NK-92 (cell line): ENCODE results near the gene BUB1.
"Not testable (repeated sequence)": the region's sequence is repeated elsewhere in the genome, so short reads cannot be mapped to it uniquely, and the experiment has no call there.

Experiments
- DNase-seq: peaks from one replicate; lab custom pipeline; 2025; ENCODE audit not compliant: unreplicated experiment; lab: John Stamatoyannopoulos, UW

The BUB1 gene

GRCh38 chr2:110659248-110659647 lies 18.6 kb downstream of the BUB1 start:
- no peak for DNase-seq

- DNase-seq: no peak
Observed at GRCh38 chr2:110657724-110658305, 20.0 kb downstream of the BUB1 start.

- DNase-seq: no peak
Observed at GRCh38 chr2:110655701-110656100, 22.2 kb downstream of the BUB1 start.

GRCh38 chr2:110653861-110654260 lies 24.0 kb downstream of the BUB1 start:
- DNase-seq: no peak

- no peak for DNase-seq
Observed at GRCh38 chr2:110650346-110650745, 27.5 kb downstream of the BUB1 start.

- DNase-seq: no peak
Observed at GRCh38 chr2:110647777-110648176, 30.1 kb downstream of the BUB1 start.

DNA sequence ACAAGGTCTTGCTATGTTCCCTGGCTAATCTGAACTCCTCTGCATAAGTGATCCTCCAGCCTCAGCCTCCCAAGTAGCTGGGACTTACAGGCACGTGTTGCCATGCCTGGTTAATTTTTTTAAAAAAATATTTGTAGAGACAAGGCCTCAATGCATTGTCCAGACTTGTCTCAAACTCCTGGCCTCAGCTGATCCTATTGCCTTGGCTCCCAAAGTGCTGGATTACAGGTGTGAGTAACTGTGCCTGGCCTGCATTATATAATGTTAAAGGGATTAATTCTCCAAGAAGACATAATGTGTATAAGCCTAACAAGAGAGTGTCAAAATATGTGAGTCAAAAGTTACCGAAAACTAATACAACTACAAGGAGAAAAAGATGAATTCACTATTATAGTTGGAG lies 32.2 kb downstream of the BUB1 start:
- no peak for DNase-seq

- no peak for DNase-seq
Observed at GRCh38 chr2:110644357-110644756, 33.5 kb downstream of the BUB1 start.

DNA sequence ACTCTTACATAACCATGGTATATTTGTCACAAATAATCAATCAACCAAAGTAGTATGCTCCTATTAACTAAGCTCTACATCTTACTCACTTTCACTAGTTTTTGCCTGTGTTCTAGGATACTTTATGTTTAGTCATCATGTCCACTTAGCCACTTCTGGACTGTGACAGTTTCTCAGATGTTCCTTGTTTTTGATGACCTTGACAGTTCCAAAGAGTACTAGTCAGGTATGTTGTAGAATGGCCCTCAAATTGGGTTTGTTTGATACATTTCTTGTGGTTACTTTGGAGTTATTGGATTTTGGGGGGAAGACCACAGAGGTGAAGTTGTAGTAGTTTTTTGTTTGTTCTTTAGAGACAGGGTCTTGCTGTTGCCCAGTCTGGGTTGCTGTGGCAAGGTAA lies 35.5 kb downstream of the BUB1 start:
- no peak for DNase-seq

DNA sequence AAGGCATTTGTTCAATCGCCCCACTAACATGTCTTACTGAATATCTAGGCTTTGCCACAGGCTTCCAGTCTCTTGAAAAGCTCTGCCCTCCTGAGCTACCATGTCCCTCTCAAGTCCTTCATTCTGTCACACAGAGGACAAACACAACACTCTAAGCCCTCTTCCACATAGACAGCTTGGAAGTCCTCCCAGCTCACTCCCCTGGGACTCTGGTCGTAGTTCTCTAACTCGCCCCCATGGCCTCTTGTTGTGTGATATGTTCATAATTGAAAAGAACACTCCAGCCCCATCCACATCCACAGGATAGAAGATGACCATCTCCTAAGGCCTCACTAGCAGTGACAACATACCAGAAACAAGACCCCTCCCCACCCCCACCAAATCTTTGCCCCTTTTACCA lies 37.9 kb downstream of the BUB1 start:
- no peak for DNase-seq

- DNase-seq: no peak
Observed at GRCh38 chr2:110638952-110639695, 38.7 kb downstream of the BUB1 start.

DNA sequence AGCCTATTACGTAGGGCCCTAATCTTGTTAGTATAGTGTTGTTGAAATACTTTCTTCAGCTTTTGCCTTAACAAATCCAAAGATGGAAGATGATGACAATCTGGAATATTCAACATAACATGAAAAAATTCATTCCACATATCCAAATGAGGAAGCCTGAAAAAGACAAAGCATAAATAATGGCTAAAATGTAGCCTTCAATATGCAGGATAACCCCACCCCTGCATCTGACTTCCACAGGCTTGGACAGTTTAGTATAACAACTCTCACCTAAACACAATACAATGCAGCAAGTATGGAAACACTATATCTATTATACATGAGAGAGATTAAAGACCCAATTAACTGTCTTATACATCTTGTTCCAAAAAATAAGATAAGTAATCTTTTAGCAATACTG lies 39.9 kb downstream of the BUB1 start:
- DNase-seq: no peak

DNA sequence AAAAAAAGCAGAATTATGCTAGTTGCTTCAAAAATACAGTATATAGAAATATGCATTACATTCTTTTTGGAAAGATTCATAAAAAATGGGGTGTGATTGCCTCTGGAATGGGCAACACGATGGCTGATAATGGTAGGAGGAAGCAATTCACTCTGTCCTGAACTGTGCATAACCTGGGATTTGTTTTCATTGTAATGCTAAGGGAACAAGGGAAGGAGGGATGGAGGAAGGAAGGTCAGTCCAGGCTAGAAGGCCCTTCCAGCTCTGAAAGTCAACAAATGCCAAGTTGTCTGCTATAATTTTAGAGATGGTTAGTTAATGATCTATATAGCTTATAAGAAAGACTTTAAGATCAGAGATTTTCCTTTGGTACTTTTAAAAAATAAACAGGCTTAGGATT lies 40.8 kb downstream of the BUB1 start:
- DNase-seq: no peak

DNA sequence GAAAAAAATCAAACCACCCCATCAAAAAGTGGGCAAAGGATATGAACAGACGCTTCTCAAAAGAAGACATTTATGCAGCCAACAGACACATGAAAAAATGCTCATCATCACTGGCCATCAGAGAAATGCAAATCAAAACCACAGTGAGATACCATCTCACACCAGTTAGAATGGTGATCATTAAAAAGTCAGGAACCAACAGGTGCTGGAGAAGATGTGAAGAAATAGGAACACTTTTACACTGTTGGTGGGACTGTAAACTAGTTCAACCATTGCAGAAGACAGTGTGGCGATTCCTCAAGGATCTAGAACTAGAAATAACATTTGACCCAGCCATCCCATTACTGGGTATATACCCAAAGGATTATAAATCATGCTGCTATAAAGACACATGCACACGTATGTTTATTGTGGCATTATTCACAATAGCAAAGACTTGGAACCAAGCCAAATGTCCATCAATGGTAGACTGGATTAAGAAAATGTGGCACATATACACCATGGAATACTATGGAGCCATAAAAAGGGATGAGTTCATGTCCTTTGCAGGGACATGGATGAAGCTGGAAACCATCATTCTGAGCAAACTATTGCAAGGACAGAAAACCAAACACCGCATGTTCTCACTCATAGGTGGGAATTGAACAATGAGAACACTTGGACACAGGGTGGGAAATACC lies 41.8 kb downstream of the BUB1 start:
- not testable (repeated sequence) for DNase-seq

GRCh38 chr2:110627348-110627747 lies 50.5 kb downstream of the BUB1 start:
- not testable (repeated sequence) for DNase-seq

DNA sequence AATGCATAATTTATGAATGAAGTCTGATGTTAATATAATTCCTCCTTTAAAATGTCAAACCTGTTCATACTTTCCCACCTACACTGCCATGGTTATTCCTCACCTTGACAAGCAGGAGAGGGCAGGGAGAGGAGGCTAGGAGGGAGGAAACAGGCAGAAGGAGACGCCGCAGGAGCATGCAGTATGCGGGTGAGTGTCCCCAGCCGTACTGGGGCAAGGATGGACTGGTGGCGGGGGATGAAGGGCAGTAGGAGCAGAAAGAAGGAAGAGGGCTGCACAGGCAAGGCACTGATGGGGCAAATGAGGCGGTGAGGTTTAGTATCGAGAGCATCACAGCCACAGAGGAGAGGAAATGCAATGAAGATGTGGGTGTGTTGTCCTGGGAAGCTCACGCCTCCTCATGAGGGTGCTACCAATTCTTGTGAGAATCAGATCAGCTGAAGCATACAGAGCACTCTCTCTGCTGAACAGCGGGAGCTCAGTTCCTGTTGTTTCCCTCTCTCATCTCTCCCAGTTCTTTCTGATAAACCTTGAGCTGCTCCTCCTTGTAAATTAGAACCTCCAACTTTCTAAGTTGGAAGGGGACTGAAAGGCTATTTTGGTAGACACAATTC lies 58.4 kb downstream of the BUB1 start:
- DNase-seq: not testable (repeated sequence)

- not testable (repeated sequence) for DNase-seq
Observed at GRCh38 chr2:110613927-110614326, 63.9 kb downstream of the BUB1 start.

- not testable (repeated sequence) for DNase-seq
Observed at GRCh38 chr2:110610613-110611250, 67.1 kb downstream of the BUB1 start.

DNA sequence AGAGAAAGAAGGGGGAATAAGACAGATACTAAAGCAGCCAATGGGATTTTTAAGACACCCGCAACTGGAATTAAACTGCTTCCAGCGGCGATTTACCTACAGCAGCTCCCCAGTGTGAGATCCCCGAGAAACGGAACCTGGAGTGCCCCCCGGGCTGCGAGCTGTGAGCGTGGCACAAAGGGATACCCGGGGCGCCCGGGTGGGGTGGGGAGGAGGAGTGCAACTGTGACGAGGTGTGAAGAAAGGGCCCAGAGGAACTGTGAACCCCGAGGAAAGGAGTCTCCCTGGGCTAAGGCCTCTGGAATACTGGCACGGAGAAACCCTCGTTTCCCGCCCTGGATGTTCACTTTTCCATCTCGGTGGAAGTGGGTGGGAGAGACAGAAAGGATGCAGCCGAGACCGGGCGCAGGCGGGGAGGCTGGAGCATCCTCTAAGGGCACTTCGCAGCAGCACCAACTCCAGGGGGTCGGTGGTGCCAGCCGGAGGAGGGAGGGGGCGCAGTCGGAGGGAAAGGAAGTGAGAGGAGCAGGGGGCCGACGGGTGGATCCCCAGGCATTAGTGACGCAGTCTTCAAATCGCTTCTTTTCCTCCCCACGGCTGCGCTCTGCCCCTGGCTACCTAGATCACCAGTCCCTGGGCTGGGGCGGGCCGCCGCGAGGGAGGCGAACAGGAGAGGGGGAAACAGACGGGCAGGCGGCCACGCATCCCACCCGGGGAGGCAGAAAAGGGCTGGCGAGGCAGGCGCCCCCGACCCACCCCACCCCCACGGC lies 67.8 kb downstream of the BUB1 start:
- not testable (repeated sequence) for DNase-seq

DNA sequence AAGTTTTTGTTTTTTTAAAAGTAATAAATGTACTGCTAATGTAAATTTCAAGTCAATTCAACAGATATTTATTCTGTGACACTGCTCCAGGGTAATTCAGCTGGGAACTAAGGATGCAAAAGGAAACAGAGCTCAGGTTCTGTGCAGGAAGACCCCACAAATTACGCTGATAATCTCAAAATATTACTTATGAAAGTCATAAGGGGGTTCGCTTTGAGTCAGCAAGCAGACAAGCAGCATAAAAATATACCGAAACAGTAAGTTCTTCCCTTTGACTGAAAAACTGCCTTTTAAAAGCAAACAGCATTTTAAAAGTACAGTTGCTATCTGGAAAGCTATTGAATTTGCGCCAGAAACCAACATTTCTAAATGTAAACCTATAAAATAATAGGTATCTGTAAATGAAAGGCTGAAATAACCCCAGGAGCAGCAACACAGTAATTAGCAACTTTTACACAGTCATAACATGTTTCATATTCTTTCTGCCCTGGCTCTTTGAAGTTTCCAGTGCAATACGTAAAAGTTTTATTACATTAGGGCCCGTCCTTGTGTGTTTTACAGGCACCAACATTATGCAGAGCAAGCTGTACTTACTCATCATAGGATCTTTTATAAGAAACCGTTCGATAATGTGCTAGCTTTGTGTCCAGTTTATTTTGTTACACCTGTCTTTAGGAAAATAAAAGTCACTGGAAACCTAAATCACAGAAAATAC lies 68.9 kb downstream of the BUB1 start:
- DNase-seq: not testable (repeated sequence)
